H1 (cell line): ENCODE results near the gene RAP1GDS1. TPM values are rescaled to one million over a fixed set of nuclear protein-coding genes. Genes with fewer than 3 reads are reported as not detected.

Experiments used
- CHD7 ChIP-seq: fragments of 300-600 bp; sonication (generic); IDR thresholded peaks from 2 replicates; pipeline ENCODE4 v1.7.1; 2012; ENCODE audit warnings: low read length, moderate library complexity, mild to moderate bottlenecking, inconsistent platforms; ENCODE audit not compliant: insufficient replicate concordance
- GABPA ChIP-seq: IDR thresholded peaks from 2 replicates; pipeline ENCODE4 v1.6.1; 2011; ENCODE audit warnings: mild to moderate bottlenecking, low read length, moderate library complexity, borderline replicate concordance; ENCODE audit not compliant: insufficient read depth
- polyA plus RNA-seq, 7 experiments: library from polyadenylated mRNA; depleted of rRNA in 3 of 7; stranded (reverse) in 5 of 7; unstranded in 2 of 7; fragments of >200 nt in 5 of 7; fragments of 200-250 nt in 2 of 7; gene quantifications; 1 replicate in 5 of 7; 2 replicates in 1 of 7; 4 replicates in 1 of 7; pipeline versions ENCODE4 v1.2.1 to v1.2.3, GENCODE V29; 2011 to 2013; ENCODE audit warnings: missing spikeins in 2 of 7, mixed read lengths in 2 of 7
- total RNA-seq: library from RNA; stranded (reverse); fragmentation: NEBNext Ultra II Directional; extraction: Animal tissue kit (Norgen Biotek cat#: 25700); gene quantifications from 2 replicates; pipeline ENCODE4 v1.2.1, GENCODE V29; 2021

RAP1GDS1 gene
- total and polyA plus RNA-seq, 2 of the 8 experiments (the other 6 are each of a cell fraction or from before 2014, with no cell fraction given) = 12.8 to 31.9 TPM

- TF ChIP-seq CHD7 = no peak
- no peak for TF ChIP-seq GABPA
Observed at GRCh38 chr4:98433691-98434090, 172.5 kb downstream of the RAP1GDS1 start (continued).
